HG03045 (cell line): ENCODE data around the gene TCF7.

ENCODE experiments used
- ATAC-seq: cut with Tn5 transposase; IDR thresholded peaks from one replicate; pipeline ENCODE4 v1.9.1; 2021; ENCODE audit warnings: mild to moderate bottlenecking, moderate library complexity; ENCODE audit not compliant: unreplicated experiment

Gene TCF7

DNA sequence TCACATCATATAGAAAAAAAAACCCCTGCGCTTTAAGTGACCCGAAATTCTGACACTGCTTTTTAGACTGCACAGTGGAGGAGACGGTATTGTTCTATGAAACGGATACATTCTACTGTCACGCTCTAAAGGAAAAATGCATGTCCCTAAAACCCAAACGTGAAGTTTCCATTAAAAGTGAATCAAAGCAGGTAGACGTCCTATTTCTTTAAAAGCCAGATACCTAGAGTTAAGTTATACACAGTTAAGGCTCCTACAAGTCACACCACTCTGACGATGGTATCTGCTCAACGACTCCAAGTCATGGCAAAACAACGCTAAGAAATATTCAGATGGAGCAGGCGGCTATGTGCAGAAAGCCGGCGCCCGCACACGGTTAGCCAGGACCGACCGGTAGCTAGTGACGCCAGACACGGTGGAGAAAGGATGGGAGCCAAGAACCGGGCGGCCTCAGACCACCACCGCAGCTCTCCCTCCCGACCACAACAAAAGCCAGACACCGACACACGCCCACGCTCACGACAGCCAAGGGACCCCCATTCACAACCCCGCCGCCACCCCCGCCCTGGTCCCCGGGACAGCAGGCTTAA lies 61.5 kb downstream of the TCF7 start:
- ATAC-seq = peak; percentile 31

DNA sequence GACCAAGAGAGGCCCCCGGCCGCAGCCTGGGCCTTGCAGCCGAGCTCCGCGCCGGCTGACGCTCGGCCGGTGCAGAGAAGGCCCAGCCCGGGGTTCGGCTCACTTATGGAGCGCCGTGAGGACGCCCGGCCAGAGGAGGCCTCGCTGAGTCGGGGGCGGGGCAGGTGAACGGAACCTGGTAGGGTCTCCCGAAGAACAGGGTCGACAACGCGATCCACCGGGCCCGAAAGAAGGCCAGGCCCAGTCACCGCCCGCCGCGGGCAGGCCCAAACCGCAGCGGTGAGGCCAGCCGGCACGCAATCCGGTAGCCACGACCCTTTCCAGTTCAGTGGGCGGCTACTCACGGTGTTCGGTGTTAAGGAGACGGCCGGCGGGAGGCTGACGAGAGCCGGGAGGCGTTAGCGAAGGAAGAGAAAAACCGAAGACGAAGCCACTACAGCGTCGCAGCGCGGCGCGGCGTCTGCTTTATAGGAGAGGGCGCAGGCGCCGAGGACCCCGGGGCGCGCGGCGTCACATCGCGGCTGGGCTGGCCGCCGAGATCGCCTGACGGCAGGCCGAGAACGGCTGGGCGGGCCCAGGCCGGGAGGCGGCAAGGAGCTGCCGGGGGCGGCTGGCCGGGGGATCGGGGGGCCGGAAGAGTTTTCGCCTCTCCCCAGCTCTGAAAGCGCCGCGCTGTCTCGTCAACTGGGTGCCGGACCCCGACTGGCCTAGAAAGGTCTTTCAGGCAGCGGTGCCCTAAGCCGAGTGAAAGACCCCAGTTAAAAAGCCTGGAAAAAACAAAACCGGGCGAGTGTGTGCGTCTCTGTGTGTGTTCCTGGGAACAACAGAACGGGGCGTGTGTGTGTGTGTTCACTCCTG lies 62.3 kb downstream of the TCF7 start, which contains the start of gene SKP1:
Gene SKP1 (minus strand): TSS at position 440 of the 858 bp plus-strand sequence. CDS start 2,928 bp downstream, outside the sequence.
- ATAC-seq = peak; percentile 77

DNA sequence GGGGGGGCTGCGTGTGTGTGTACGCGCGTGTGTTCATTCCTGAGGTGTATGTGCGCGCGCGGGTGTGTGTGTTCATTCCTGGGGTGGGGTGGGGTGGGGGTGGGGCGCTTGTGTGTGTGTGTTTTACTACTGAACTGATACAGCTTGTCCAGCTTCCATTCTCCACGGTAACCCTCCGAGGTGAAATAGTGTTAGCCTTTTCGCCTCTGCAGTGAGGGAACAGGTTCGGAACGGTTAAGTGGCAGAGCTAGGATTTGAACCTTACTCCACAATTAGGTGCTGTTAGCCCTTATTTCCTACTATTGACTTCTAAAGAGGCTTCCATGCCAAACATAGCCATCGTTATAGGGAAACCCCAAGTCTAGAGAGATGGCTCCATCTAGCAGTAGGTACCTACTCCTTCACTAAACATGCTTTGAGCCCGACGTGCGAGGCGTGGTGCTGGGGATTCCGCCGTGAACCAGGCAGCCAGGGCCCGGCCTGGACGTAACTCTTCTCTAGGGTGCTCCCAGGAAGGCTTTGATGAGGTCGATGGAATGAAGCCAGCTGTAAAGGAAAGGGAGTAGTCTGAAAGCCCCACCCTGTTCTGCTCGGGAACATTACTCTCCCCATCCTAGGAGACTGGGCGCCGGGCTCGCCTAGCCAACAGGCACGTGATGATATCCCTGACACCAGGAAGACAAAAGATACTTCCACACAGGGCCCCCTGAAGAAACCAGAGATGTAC lies 63.1 kb downstream of the TCF7 start:
- ATAC-seq = no peak

DNA sequence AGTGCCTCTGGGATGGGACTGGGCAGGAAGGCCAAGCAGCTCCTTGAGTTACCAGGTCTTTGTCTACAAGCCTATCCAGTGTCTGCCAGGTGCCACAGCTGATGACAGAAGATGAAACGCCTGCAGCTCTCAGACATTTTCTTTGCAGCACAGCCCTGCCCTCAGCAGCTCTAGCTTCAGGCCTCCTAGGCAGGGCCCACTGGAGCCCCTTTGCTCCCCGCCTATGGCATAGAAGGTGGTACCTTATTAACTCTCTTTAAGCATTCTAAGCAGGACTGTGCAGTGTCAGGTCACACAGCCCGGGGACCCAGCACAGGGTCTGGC lies 63.6 kb downstream of the TCF7 start:
- ATAC-seq = no peak

DNA sequence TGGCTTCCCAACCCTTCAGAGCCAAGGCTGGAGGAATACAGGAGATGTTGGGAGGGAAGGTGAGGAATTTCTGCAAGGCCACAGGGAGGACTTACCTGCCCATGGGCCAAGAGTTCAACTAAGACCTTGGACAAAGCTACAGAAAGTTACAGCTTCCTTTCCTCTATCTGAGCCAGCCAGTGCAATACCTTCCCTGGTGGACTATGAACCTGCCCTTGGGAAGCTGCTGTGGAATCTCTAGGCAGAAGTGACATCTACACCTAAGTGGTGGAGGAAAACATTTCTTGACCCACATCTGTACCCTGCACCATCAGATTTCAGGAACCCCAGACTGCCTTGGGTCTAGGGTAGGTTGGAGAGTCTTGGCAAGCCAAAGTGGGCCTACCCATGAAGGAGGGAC lies 69.0 kb downstream of the TCF7 start:
- no peak for ATAC-seq

DNA sequence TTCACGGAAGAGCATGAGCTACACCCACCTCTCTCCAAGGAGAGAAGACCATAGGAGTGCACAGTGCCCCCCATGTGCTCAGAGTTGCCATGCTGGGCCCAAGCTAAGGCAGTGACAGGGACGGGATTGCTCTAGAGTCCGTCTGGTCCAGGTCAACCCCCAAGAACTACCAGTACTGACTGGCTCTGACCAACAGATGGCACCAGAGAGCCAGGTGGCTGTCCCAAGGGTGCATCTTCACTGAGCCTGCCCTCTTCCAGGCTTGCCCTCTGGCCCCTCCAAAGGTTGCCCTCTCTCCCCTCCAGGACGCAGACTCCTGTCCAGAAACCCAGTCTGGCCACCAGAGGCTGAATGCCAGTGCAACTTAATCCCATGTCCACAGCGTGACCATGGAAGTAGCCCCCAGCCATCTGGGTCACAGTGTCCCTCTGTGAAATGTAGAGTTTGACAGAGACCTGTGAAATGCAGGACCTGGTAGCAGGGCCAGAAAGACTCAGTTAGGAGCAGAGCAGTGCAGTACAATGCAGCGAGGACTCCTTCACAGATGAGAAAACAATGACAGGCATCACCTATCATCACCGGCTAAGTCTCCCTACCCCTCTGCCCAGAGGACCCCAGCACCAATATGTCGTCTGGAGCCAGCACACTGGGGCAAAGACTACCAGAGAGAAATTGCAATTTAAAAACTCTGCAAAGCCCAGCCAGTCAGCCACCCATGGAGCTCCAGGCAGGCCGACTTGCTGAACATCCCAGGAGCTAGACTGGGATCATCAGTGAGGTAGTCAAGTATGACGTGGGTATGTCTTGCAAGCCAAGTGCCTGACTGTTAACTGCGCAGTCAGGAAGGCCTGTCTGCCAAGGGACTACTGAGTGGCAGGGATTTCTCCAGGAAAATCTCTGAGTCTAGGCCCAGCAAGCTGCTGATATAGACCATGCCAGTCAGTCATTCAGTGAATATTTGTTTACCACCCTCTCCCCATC lies 70.0 kb downstream of the TCF7 start:
- ATAC-seq = peak; percentile 83

DNA sequence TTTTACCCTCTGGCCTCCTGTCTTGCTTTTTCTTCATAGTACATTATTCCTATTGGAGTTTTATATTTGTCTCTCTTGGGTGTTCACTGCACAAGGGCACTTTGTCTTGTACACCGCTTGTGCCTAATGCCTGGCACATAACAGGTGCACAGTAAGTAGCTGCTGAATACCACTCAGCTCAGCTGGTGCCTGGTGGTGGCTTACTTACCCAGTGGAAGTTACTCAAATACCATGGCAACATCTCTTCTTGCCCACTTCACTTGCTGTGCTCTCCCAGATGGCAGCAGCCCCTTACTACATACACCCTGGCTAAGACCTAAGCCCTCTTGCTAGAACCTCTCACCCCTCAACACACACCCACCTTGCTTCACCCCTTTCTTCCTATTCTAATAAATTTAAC lies 73.6 kb downstream of the TCF7 start:
- ATAC-seq = no peak

DNA sequence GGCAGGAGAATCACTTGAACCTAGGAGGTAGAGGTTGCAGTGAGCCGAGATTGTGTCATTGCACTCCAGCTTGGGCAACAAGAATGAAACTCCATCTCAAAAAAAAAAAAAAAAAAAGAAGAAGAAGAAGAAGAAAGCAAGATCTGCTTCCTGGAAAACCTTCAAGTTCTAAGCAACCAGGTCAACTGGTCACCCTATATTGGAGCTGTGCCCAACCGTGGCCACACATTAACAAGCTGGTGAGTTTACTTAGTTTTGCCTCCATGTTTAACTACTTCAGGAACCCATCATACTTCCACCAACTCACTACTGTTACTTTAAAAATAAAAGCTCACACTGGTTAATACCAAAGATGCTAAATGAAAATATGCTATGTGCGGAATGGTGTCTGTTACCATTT lies 74.5 kb downstream of the TCF7 start:
- no peak for ATAC-seq

DNA sequence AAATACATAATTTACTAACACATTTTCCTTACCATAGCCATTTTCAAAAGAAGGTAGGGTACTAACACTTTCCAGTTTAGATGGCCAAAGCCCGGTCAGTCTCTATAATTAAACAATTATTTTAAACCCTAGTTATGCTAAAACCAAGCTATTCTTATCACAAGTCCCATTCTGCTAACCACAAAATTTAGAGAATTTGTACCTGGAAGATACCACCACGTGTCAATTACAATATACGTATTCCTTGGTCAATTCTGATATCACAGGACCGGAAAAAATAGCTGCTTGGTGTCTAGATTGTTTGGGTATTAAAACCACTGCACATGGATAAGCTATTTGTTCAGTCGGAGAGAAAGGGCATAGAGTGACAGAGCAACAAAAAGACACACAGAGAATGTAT lies 81.2 kb downstream of the TCF7 start:
- ATAC-seq = no peak
